AG04449 (cell line): ENCODE measurements around the gene ACSM6.
"Not testable (repeated sequence)": the region's sequence is repeated elsewhere in the genome, so short reads cannot be mapped to it uniquely, and the experiment has no call there.

Source experiments
- CTCF ChIA-PET: fragments of 350-600 bp; formaldehyde crosslinking; extraction: SDS; loops from one replicate; lab custom pipeline; 2021; ENCODE audit warnings: antibody characterized with exemption; lab: Yijun Ruan, JAX
- POLR2A ChIA-PET: fragments of 400-600, 350-600 bp; formaldehyde crosslinking; extraction: SDS; loops from one replicate; lab custom pipeline; 2020; ENCODE audit warnings: antibody characterized with exemption, inconsistent platforms; lab: Yijun Ruan, JAX
- DNase-seq: peaks from one replicate; pipeline ENCODE4 v3.0.0-alpha.2; 2010; ENCODE audit warnings: low read depth, low spot score
- H3K4me3 ChIP-seq: 2 replicates; pipeline ENCODE4 v1.5.1; 2011; ENCODE audit warnings: low read depth, mild to moderate bottlenecking, control low read depth, low read length
- CTCF ChIP-seq: IDR thresholded peaks from one replicate; pipeline ENCODE4 v1.5.1; 2011; ENCODE audit warnings: mild to moderate bottlenecking, moderate library complexity, low read length, control low read depth, inconsistent platforms; ENCODE audit not compliant: insufficient read depth; ENCODE audit errors: missing control alignments

ACSM6 gene

DNA sequence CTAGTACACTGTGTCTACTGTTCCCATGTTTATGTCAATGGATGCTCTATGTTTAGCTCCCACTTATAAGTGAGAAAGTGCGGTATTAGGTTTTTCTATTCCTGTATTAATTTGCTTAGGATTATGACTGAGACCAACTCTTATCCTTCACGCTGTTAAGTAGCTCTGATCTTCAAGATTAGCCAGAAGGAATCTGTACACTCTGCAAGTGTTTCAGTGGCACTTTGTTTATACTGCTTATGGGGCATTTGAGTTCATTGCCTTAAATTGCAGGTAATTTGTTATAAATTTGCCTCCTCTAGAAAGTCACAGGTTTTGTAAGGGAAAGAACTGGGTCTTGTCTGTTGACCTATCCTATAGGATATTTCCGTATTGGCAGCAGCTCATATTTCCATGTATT, 6.4 kb upstream of the ACSM6 start:
- no peak for DNase-seq
- POLR2A ChIA-PET = no interaction called here
- no peak for TF ChIP-seq CTCF
- CTCF ChIA-PET = interaction anchor here (0.9 to 14.2 kb wide), 3 partner anchors 18 to 176 kb away, joined by 3 to 274 read pairs (median 4); no protein-coding TSS in a partner anchor
- H3K4me3 ChIP-seq = no peak overlapping the region

DNA sequence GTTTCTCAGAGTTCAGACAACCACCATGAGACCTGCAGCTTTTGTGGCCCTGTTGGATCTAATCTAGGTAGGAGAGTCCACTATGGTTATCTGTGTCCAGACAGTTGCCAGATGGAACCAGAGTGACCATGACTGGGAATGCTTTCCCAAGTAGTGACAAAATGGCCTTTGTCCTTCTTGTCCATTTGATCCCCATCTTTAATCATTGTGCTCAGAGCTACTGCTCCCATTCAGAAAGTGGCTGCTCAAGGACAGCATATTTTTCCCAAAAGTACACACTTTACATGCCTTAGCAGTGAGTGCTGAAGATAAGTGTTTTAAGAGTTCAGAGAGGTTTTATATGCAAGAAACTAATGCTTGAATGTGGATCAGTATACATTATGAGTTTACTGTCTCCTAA, 5.4 kb upstream of the ACSM6 start:
- POLR2A ChIA-PET = no interaction called here

DNA sequence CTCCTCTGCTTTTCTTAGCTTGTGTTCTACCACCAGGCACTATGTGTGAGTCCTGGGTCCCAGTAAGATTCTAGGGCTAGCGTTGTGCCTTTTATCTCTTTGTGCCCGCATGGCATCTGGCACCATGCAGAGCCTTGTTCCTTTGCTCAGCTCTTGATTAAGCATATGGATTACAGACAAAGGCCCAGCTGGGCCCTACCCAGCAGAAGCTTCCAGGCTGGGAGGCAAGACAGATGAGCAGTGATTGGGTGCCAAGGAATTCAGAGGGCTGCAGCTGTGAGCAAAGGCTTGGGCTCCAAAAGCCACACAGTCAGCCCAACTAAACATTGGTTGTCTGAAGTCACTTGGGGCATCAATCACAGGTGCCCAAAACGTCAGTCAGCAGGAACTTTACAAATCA, 2.0 kb downstream of the ACSM6 start:
- no peak overlapping the region for H3K4me3 ChIP-seq
- CTCF ChIA-PET = interaction anchor here (0.6 to 1.2 kb wide), 3 partner anchors 9 to 170 kb away, joined by 3 to 5 read pairs (median 4); no protein-coding TSS in a partner anchor
- POLR2A ChIA-PET = no interaction called here
- no peak for DNase-seq
- TF ChIP-seq CTCF = no peak

More for the DNA sequence above, 5.4 kb upstream of the ACSM6 start:
- DNase-seq = no peak
- no peak overlapping the region for H3K4me3 ChIP-seq
- CTCF ChIA-PET = interaction anchor here (1.0 to 14.2 kb wide), 4 partner anchors 13 to 174 kb away, joined by 4 to 274 read pairs (median 8); no protein-coding TSS in a partner anchor
- no peak for TF ChIP-seq CTCF

DNA sequence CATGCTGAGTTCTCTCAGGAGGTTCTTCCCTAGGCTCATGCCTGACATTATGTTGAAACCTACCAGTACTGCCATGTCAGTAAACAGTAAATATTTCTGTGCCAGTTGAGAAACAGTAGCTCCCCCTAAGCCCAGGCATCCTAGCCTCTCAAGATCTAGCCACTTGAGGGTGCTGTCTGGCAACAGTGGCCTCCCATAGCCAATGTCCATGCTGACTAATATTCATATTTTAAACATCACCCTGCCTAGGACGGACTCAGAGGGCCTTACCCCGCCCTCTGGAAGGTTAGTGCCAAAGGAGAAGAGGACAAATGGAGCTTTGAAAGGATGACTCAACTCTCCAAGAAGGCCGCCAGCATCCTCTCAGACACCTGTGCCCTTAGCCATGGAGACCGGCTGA, 7.7 kb downstream of the ACSM6 start:
- POLR2A ChIA-PET = interaction anchor here (0.6 kb wide), 1 partner anchor 896 kb away, joined by 4 read pairs; no protein-coding TSS in a partner anchor
- H3K4me3 ChIP-seq = no peak overlapping the region
- CTCF ChIA-PET = interaction anchor here (0.8 to 4.5 kb wide), 17 partner anchors 9 to 175 kb away, joined by 3 to 84 read pairs (median 5); no protein-coding TSS in a partner anchor
- TF ChIP-seq CTCF = peak; percentile 29
- no peak for DNase-seq

- H3K4me3 ChIP-seq, POLR2A ChIA-PET, DNase-seq: not testable (repeated sequence)
- CTCF ChIA-PET = interaction anchor here (1.0 to 4.5 kb wide), 11 partner anchors 8 to 172 kb away, joined by 3 to 84 read pairs (median 10); no protein-coding TSS in a partner anchor
Observed at GRCh38 chr10:95202865-95203264, 8.8 kb downstream of the ACSM6 start.

- CTCF ChIA-PET = interaction anchor here (0.7 to 3.1 kb wide), 12 partner anchors 8 to 156 kb away, joined by 3 to 22 read pairs (median 4); partner anchors contain the start of gene ACSM6
- TF ChIP-seq CTCF = peak; percentile 12
- POLR2A ChIA-PET = no interaction called here
- no peak overlapping the region for H3K4me3 ChIP-seq
- no peak for DNase-seq
Observed at GRCh38 chr10:95208702-95209391, 14.8 kb downstream of the ACSM6 start.
